ENCODE measurements around the gene PARP3.

- TF ChIP-seq CTCF (IDR thresholded peaks at IDR 0.05; ENCODE audit: low read depth, low read length), result no peak
- TF ChIP-seq MYC (IDR thresholded peaks at IDR 0.05; ENCODE audit: low read depth, low read length), result no peak
Measured at GRCh38 chr3:51948016-51948580, 5.9 kb downstream of the PARP3 start.

Measured in NB4 (cell line).